KOPT-K1 (cell line): ENCODE data around the gene MED13L.

ENCODE experiments used
- H3K27ac ChIP-seq: fragments of 200-600 bp; sonication (generic); 2 replicates; pipeline ENCODE4 v1.5.1; 2016; ENCODE audit warnings: antibody characterized with exemption, mild to moderate bottlenecking, low read depth, low read length; ENCODE audit not compliant: poor library complexity, severe bottlenecking
- H3K36me3 ChIP-seq: fragments of 200-600 bp; sonication (generic); 2 replicates; pipeline ENCODE4 v1.5.1; 2017; ENCODE audit warnings: antibody characterized with exemption, mild to moderate bottlenecking, low read length, moderate library complexity; ENCODE audit not compliant: insufficient read depth
- H3K9me3 ChIP-seq: fragments of 200-600 bp; sonication (generic); 2 replicates; pipeline ENCODE4 v1.5.1; 2017; ENCODE audit warnings: antibody characterized with exemption, low read length, mild to moderate bottlenecking; ENCODE audit not compliant: insufficient read depth, poor library complexity, severe bottlenecking

MED13L gene

GRCh38 chr12:116204169-116204568 lies 73.3 kb downstream of the MED13L start:
- H3K9me3 ChIP-seq: no peaks in the 10 kb centered on the region

GRCh38 chr12:116202940-116203339 lies 74.6 kb downstream of the MED13L start:
- no peak overlapping the region for H3K27ac ChIP-seq
- H3K9me3 ChIP-seq: no peaks in the 10 kb centered on the region
- no peaks in the 10 kb centered on the region for H3K36me3 ChIP-seq

More at GRCh38 chr12:116204169-116204568, 73.3 kb downstream of the MED13L start:
- Histone ChIP-seq H3K36me3 (no peaks in the 10 kb centered on the region), H3K27ac (no peak overlapping the region)

- no peaks in the 10 kb centered on the region for H3K9me3 ChIP-seq
- no peak overlapping the region for H3K27ac ChIP-seq
- no peaks in the 10 kb centered on the region for H3K36me3 ChIP-seq
These were observed 75.1 kb downstream of the MED13L start for GRCh38 chr12:116202433-116202832.

- Histone ChIP-seq H3K9me3 (no peaks in the 10 kb centered on the region), H3K27ac (no peak overlapping the region), H3K36me3 (no peaks in the 10 kb centered on the region)
These were observed 75.6 kb downstream of the MED13L start for GRCh38 chr12:116201908-116202307.

- H3K9me3 ChIP-seq: no peaks in the 10 kb centered on the region
- no peak overlapping the region for H3K27ac ChIP-seq
- no peaks in the 10 kb centered on the region for H3K36me3 ChIP-seq
These were observed 76.1 kb downstream of the MED13L start for GRCh38 chr12:116201359-116201758.

- Histone ChIP-seq H3K9me3 (no peaks in the 10 kb centered on the region), H3K27ac (no peak overlapping the region), H3K36me3 (no peaks in the 10 kb centered on the region)
These were observed 76.7 kb downstream of the MED13L start for GRCh38 chr12:116200812-116201211.

- Histone ChIP-seq H3K36me3 (no peaks in the 10 kb centered on the region), H3K9me3 (no peaks in the 10 kb centered on the region), H3K27ac (no peak overlapping the region)
These were observed 78.3 kb downstream of the MED13L start for GRCh38 chr12:116199160-116199706.

- no peak overlapping the region for H3K27ac ChIP-seq
- no peaks in the 10 kb centered on the region for H3K36me3 ChIP-seq
- no peaks in the 10 kb centered on the region for H3K9me3 ChIP-seq
These were observed 80.5 kb downstream of the MED13L start for GRCh38 chr12:116196752-116197718.

- Histone ChIP-seq H3K27ac (peak overlapping the region; percentile 16), H3K36me3 (no peaks in the 10 kb centered on the region), H3K9me3 (no peaks in the 10 kb centered on the region)
These were observed 81.3 kb downstream of the MED13L start for GRCh38 chr12:116196226-116196625.

GRCh38 chr12:116194935-116195431 lies 82.5 kb downstream of the MED13L start:
- no peaks in the 10 kb centered on the region for H3K36me3 ChIP-seq
- H3K9me3 ChIP-seq: no peaks in the 10 kb centered on the region
- H3K27ac ChIP-seq: peak overlapping the region; percentile 54

- no peak overlapping the region for H3K27ac ChIP-seq
- no peaks in the 10 kb centered on the region for H3K9me3 ChIP-seq
- no peaks in the 10 kb centered on the region for H3K36me3 ChIP-seq
These were observed 87.8 kb downstream of the MED13L start for GRCh38 chr12:116189692-116190091.

GRCh38 chr12:116188581-116188980 lies 88.9 kb downstream of the MED13L start:
- no peak overlapping the region for H3K27ac ChIP-seq
- no peaks in the 10 kb centered on the region for H3K36me3 ChIP-seq
- no peaks in the 10 kb centered on the region for H3K9me3 ChIP-seq

GRCh38 chr12:116187151-116187511 lies 90.4 kb downstream of the MED13L start:
- no peaks in the 10 kb centered on the region for H3K36me3 ChIP-seq
- H3K27ac ChIP-seq: no peak overlapping the region
- no peaks in the 10 kb centered on the region for H3K9me3 ChIP-seq

- no peak overlapping the region for H3K27ac ChIP-seq
- no peaks in the 10 kb centered on the region for H3K9me3 ChIP-seq
- H3K36me3 ChIP-seq: no peaks in the 10 kb centered on the region
These were observed 90.9 kb downstream of the MED13L start for GRCh38 chr12:116186482-116187150.

- Histone ChIP-seq H3K27ac (no peak overlapping the region), H3K36me3 (no peaks in the 10 kb centered on the region), H3K9me3 (no peaks in the 10 kb centered on the region)
These were observed 92.7 kb downstream of the MED13L start for GRCh38 chr12:116184763-116185162.
